ENCODE measurements around the gene RSRC1.
A peak's percentile ranks its signal among the peaks of the same experiment; 100 is the strongest.
"Not testable (repeated sequence)": the region's sequence is repeated elsewhere in the genome, so short reads cannot be mapped to it uniquely, and the experiment has no call there.

Gene RSRC1

GRCh38 chr3:158408518-158408897 is 298.6 kb downstream of the RSRC1 start:
- DNase-seq, result not testable (repeated sequence)

DNA sequence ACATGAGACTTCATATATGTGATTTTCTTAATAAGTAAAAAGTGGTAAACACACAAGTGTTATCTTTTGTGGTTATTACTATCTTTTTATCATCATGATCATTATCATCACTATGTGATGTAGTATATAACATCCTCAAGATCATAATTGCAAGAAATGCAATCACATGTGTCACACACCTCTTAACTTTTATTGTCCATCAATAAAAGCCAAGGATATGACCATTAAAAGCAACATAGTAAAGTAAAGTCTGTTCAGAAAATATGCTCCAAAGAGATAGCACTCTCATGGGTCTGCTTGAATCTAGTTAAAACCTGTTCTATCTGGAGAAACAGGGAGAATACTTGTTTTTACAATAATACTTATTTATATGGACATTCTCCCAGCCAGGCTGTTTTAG is 308.1 kb downstream of the RSRC1 start:
- DNase-seq, result no peak

DNA sequence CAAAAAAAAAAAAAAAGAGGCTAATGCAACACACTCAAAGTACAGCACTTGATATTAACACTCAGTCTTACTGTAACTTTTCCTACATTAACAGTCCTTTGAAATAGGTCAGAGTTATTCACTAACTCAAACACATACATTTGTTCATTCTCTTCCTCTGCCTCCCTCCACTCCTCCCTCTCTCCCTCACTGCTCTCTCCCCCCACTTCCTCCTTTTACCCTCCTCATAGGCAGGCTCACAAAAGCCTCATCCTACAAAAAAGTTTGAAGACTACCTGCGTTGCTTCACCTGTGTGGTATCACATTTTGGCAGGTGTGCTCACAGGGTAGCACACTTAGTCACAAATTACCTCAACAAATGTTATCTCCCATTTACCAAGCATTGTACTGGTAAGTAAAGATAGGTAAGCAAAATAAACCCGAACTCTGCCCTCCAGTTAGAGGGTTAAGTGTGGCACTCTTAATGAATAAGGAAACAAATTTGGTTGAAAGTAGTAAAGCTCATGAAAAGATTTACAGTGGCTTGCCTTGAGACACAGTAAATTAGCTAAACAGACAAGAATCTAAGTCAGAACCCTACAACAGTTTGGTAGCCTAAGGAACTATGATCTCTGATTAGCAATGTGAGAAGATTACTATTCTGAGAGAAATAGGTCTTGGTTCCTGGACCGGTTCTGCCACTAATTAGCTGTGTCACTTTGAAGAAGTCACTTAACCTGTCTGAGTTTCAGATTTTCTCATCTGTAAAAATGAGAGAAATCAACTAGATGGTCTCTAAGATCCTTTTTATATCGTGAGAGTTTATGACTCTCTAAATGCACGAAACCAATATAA is 310.1 kb downstream of the RSRC1 start:
- DNase-seq, result no peak

DNA sequence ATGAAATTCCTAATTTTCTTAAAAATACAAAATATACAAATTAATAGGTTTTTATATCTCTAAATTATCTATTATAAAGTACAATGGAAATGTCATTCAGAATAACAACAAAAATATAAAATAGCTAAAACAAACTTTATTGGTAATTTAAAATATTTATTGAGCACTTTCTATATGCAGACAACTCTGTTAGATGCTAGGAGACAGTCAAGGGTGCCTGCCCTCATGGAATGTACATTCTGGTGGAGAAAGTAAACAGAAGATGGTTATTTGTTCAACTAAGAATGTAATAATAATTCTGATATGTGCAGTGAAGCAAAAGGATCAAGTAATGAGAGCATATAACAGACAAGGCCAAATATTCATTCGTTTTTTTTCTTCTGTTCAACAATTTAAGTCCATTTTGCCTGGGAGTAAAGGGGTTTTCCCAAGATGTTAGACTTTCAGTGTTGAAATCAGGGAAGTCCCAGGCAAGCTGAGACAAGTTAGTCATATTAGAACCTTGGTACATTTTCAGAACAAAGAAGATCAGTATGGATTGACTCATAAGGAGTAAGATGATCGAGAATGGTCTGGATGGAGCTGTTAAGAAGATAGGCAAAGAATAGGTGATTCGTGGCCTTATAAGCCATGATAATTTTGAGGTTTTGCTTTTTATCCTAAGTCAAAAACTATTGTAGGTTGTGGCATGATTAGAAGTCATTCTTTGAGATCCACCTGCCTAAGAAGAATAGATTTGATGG is 310.9 kb downstream of the RSRC1 start:
- no peak for DNase-seq

- DNase-seq, result no peak
Measured at GRCh38 chr3:158430448-158430847, 320.6 kb downstream of the RSRC1 start.

DNA sequence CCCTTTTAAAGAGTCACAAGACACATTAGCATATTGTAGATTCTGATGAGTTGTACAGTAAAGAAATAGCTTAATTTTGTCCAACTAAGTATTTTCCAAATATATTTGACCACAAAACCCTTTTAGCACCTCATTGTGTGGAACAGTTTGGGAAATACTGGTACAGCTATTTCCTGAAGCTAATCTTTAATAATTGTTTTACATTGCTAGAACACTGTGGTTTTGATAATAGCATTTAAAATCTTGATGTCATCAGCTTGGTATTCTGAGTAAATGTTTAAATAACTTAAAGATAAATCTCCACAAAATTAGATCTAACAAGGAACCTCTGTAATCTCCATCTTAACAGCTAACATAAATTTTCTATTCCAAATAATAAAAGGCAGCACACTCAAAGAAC is 321.1 kb downstream of the RSRC1 start:
- no peak for DNase-seq

- DNase-seq, result no peak
Measured at GRCh38 chr3:158431829-158432228, 321.9 kb downstream of the RSRC1 start.

- DNase-seq, result peak in 1 of 2 experiments; percentile 29
Measured at GRCh38 chr3:158434412-158435038, 324.6 kb downstream of the RSRC1 start.

DNA sequence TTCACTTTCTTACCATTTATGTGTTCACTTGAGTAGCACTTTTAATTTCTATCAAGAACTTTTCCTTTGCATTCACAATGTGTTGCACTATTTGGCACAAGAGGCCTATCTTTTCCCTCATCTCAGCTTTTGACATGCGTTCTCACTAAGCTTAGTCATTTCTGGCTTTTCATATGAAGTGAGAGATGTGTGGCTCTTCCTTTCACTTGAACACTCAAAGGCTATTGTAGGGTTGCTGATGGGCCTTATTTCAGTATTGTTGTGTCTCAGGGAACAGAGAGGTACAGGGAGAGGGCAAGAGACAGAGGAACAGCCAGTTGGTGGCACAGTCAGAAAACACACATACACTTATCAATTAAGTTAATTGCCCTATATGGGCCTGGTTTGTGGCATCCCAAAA is 333.7 kb downstream of the RSRC1 start:
- no peak for DNase-seq

DNA sequence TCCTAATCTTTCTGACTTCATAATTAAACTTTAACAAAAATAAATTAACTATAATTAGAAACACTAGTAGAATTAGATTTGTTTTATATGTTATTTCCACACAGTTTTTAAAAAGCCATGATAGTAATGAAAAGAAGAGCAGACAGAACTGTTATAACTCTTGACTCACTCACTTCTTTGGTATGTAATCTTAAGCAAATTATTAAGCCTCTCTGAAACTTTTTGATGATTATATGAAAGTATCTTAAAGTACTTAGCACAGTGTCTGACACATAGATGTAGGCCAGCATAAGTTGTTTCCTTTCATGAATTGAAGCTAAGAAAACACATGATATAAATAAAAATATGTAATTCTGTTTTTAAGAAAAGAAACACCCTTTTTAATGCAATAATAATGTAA is 337.5 kb downstream of the RSRC1 start:
- DNase-seq, result no peak

DNA sequence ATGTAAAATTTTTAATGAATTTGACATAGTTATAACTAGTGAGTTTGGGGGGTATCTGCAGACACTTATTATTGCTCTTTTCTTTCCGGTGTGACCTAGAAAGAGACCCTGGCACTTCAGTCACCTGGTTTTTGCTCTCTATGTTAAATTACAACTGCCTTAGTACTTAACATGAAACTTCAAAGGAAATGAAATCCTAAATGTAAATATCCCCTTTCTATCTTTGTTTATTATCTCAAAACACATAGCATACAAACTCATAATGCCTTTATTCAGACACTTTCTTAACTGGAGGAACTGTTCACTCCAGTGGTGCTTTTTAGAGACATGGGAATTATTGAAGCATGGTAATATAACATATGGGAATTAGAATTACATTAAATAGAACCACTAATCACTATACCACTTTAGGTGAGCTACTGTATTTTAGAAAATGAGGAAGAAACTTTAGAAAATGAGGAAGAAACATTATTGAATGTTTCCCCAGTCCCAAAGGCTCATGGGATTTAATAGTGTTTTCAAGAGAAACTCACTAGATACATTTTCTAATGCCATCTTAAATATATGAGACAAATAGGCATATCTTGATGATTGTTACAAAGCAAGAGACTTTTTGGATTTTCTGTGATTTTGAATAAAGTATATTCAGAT is 341.6 kb downstream of the RSRC1 start:
- DNase-seq, result no peak

DNA sequence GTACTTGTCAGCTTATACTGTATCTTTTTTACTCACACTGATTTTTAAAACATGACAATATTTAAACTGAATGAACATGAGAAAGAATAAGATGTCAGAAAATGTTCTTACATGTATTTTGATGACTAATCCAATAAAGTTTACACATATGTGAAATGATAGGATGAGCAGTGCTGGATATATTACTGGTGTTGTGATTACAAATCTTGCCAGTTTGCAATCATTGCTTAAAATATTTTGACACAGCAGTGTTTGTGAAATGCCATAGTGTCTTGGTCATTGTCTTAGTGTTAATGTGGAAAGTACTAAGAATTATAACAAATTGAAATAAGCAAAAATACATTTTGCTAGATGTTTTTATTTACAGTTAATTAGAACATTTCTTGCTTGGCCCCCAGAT is 342.4 kb downstream of the RSRC1 start:
- DNase-seq, result no peak

GRCh38 chr3:158453004-158453403 is 343.1 kb downstream of the RSRC1 start:
- DNase-seq, result no peak

GRCh38 chr3:158453865-158454264 is 344.0 kb downstream of the RSRC1 start:
- DNase-seq, result no peak

DNA sequence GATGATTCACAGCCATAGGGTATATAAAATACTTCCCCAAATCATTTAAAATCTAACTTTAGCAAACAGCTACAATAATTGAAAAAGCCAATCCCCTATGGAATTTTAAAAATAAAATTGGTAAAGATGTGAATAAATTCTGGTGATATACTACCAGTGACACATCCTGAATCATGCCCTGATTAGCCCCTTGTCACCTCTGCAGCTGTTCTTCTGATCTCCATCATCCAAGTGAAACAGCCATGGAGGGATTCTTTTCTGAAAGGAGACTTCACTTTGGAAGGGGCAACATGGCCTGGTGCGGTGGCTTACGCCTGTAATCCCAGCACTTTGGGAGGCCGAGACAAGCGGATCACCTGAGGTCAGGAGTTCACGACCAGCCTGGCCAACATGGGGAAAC is 345.5 kb downstream of the RSRC1 start:
- DNase-seq, result no peak

- no peak for DNase-seq
Measured at GRCh38 chr3:158456114-158456513, 346.2 kb downstream of the RSRC1 start.

DNA sequence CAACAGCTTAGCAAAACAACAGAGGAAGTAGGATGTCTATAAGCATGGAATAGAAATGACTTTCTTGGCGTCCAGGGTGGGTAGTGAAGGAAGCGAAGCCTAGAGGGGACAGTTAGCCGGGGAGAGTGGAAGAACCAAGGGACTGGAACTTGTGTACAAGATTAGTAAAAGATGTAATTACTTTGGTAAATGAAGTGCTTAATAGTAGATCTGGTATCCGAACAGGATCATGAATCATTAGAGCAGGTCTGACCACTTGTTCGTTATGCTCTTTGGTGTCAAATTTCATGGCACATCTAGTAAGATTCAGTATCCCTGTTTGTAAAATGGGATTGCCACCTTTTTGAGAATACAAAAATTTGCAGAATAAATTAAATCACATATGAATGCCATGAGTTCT is 348.6 kb downstream of the RSRC1 start:
- DNase-seq, result no peak

DNA sequence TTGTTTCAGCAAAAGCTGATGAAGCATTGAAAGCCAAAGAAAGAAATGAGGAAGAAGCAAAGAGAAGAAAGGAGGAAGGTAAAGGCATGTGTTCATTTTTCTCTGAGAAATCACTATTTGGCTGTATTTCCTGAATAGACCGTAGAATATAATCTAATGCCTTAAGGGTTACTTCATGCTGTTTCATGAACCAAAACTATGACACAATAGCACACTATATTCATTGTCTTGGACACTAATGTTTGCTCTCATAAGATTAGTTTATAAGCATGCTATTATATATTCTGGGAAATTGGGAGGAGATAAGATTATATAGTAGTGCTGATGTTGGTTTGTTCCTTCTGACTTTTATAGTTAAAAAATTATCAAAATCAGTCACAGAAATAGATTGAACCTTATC is 351.0 kb downstream of the RSRC1 start:
- no peak for DNase-seq

GRCh38 chr3:158463556-158463955 is 353.7 kb downstream of the RSRC1 start:
- DNase-seq, result no peak

GRCh38 chr3:158465074-158465473 is 355.2 kb downstream of the RSRC1 start:
- DNase-seq, result no peak

GRCh38 chr3:158470944-158471638 is 361.2 kb downstream of the RSRC1 start:
- DNase-seq, result no peak

GRCh38 chr3:158471639-158472294 is 361.9 kb downstream of the RSRC1 start:
- no peak for DNase-seq
